Nephron progenitor cell (in vitro differentiated cells): ENCODE results near the gene IL17D.
A peak's percentile ranks its signal among the peaks of the same experiment; 100 is the strongest.

Source experiments
- DNase-seq: peaks from one replicate; pipeline ENCODE4 v3.0.0; 2021
- H3K27ac Mint-ChIP-seq: 2 replicates; pipeline ENCODE4 v1.8.0; 2021; ENCODE audit warnings: mild to moderate bottlenecking, moderate library complexity, mixed read lengths
- H3K27me3 Mint-ChIP-seq: 2 replicates; pipeline ENCODE4 v1.8.0; 2021; ENCODE audit warnings: mild to moderate bottlenecking, low read depth, mixed read lengths; ENCODE audit not compliant: poor library complexity
- H3K36me3 Mint-ChIP-seq: 2 replicates; pipeline ENCODE4 v1.8.0; 2021; ENCODE audit warnings: low read depth, mixed read lengths
- H3K4me1 Mint-ChIP-seq: 2 replicates; pipeline ENCODE4 v1.8.0; 2021; ENCODE audit warnings: mixed read lengths
- H3K4me3 Mint-ChIP-seq: 2 replicates; pipeline ENCODE4 v1.8.0; 2021; ENCODE audit warnings: mild to moderate bottlenecking, moderate library complexity, mixed read lengths
- H3K9me3 Mint-ChIP-seq: 2 replicates; pipeline ENCODE4 v1.8.0; 2021; ENCODE audit warnings: mild to moderate bottlenecking, moderate library complexity, mixed read lengths
- TF ChIP-seq, protein P1 (sequence below): fragments of 200-600 bp; sonication (generic); IDR thresholded peaks from 2 replicates; pipeline ENCODE4 v1.5.0; 2021; ENCODE audit warnings: antibody characterized with exemption

IL17D gene

DNA sequence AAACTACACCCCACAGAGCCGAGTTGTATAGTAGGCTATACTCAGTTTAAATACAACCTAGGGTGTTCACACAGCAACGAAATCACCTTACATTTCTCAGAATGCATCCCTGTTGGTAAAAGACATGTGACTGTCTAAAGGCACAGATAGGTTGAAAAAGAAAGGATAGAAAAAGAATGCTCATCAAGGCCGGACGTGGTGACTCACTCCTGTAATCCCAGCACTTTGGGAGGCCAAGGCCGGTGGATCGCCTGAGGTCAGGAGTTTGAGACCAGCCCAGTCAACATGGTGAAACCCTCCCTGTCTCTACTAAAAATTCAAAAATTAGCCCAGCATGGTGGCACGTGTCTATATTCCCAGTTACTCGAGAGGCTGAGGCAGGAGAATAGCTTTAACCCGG lies 3.8 kb upstream of the IL17D start:
- no peak overlapping the region for H3K4me3 Mint-ChIP-seq
- peaks cover 5% of the 10 kb centered on the region for H3K9me3 Mint-ChIP-seq
- H3K36me3 Mint-ChIP-seq: peaks cover 6% of the 10 kb centered on the region

DNA sequence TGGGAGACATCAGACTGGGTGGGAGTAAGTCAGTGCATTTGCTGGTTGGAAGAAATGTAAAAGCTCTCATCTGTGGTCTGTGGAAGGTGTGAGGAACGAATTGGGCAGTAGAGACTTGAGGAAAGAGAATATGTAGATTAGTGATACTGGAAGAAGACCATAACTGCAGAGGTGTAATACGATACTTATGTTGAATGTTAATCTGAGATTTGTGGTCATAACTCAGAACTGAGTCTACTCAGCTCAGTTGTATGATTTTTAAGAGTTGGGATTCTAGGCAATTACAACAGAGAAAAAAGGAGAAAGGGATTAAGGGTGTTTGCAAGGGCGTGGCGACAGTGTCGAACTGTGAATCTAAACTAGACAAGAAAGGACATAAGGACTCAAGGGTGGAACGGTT lies 3.2 kb upstream of the IL17D start:
- Mint-ChIP-seq H3K27me3 (peaks cover 75% of the 10 kb centered on the region), H3K9me3 (peaks cover 5% of the 10 kb centered on the region), H3K4me3 (no peak overlapping the region), H3K4me1 (peaks cover 13% of the 10 kb centered on the region), H3K36me3 (peaks cover 6% of the 10 kb centered on the region), H3K27ac (no peak overlapping the region)
- TF ChIP-seq, protein P1, sequence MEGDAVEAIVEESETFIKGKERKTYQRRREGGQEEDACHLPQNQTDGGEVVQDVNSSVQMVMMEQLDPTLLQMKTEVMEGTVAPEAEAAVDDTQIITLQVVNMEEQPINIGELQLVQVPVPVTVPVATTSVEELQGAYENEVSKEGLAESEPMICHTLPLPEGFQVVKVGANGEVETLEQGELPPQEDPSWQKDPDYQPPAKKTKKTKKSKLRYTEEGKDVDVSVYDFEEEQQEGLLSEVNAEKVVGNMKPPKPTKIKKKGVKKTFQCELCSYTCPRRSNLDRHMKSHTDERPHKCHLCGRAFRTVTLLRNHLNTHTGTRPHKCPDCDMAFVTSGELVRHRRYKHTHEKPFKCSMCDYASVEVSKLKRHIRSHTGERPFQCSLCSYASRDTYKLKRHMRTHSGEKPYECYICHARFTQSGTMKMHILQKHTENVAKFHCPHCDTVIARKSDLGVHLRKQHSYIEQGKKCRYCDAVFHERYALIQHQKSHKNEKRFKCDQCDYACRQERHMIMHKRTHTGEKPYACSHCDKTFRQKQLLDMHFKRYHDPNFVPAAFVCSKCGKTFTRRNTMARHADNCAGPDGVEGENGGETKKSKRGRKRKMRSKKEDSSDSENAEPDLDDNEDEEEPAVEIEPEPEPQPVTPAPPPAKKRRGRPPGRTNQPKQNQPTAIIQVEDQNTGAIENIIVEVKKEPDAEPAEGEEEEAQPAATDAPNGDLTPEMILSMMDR: no peak
- DNase-seq: no peak

More for the DNA sequence above, 3.8 kb upstream of the IL17D start:
- TF ChIP-seq, protein P1: no peak
- Mint-ChIP-seq H3K27ac (no peak overlapping the region), H3K4me1 (peaks cover 9% of the 10 kb centered on the region), H3K27me3 (peaks cover 70% of the 10 kb centered on the region)
- no peak for DNase-seq

DNA sequence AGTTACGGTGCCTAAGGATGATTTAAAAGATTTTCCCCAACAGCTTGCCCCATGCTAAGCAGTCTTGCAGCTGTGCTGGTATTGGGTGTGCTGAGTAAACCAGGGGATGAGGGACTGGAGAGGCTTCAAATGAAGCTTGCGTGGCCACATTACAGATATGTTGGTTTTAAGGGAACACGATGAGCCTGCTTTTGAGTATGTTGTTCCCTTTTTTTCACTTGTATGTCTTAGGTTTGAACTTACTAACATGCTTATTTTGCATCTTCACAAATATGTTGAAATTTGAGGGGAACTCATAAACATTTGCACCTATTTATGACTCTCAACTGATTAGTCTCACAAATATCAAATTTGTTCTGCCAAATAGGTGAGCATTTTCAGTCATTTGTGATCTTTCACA lies 2.0 kb upstream of the IL17D start:
- Mint-ChIP-seq H3K27ac (no peak overlapping the region), H3K4me3 (no peak overlapping the region), H3K9me3 (peaks cover 5% of the 10 kb centered on the region), H3K36me3 (peaks cover 6% of the 10 kb centered on the region), H3K27me3 (peaks cover 83% of the 10 kb centered on the region), H3K4me1 (peaks cover 13% of the 10 kb centered on the region)
- TF ChIP-seq, protein P1: no peak
- DNase-seq: no peak

DNA sequence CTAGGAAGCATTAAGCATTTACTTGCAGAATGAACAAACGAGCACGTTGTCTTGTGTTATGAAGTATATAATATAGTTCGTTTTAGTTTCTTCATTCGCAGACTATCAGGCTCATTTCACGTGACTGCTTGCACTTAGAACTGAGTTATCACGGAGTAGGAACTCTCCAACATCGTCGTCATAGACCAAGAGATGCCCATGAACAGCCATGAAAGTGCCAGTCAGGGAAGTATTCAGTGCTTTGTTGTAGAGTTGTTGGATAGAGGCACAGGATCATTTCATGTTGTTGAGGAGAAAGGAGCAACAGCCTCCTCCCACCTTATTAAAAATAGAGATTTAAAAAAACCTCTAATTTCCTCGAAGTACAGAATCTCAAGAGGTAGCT lies 977 bp upstream of the IL17D start:
- Mint-ChIP-seq H3K27ac (no peak overlapping the region), H3K36me3 (peaks cover 6% of the 10 kb centered on the region), H3K27me3 (peaks cover 84% of the 10 kb centered on the region), H3K4me1 (peaks cover 13% of the 10 kb centered on the region), H3K4me3 (peak overlapping the region; percentile 91), H3K9me3 (peaks cover 5% of the 10 kb centered on the region)
- TF ChIP-seq, protein P1: no peak
- no peak for DNase-seq

DNA sequence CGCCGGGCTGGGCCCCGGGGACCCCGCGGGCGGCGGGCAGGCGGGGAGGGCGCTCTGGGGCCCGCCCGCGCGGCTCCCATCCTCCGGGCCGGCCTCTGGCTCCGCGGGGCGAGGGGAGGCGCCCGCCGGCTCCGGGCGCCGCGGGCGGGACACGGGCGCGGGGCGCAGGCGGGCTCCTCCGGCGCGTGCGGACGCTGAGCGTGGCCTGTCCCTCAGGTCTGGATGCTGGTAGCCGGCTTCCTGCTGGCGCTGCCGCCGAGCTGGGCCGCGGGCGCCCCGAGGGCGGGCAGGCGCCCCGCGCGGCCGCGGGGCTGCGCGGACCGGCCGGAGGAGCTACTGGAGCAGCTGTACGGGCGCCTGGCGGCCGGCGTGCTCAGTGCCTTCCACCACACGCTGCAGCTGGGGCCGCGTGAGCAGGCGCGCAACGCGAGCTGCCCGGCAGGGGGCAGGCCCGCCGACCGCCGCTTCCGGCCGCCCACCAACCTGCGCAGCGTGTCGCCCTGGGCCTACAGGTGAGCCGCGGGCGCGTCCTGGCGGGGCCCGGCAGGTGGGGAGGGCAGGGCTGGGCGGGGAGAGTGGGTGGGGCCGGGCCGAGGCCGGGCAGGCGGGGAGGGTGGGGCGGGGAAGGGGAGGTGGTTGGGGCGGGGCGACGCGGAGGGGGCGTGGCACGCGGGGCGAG lies 420 bp downstream of the IL17D start:
- H3K27ac Mint-ChIP-seq: no peak overlapping the region
- TF ChIP-seq, protein P1: peak; percentile 23

DNA sequence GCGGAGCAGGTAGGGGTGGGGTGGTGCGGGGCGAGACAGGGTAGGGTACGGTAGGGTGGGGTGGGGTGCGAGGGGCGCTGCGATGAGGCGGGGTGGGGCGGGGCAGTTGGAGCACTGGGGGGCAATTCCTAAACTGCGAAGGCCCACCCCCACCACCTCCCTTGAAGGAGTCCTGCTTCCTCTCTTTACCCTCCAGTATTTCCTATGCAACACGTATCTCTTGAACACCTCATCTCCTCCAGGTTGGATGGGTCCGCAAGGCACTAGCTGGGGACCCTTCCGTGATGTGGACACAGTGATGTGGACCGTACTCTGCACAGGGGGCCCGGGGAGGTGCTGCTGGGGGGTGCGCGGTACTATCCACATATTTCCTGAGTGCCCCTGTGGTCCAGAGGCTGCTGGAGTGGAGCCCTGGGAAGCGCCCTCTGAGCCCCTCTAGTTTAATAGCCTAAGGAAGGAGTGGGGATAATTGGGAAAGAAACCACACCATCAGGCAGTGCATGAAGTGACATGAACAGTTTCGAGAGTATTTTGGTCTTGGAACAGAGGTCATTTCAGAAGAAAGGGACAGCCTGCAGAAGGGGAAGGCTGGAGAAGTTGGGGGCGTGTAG lies 1.1 kb downstream of the IL17D start:
- peaks cover 6% of the 10 kb centered on the region for H3K36me3 Mint-ChIP-seq
- H3K9me3 Mint-ChIP-seq: peaks cover 5% of the 10 kb centered on the region
- TF ChIP-seq, protein P1: no peak
- H3K27ac Mint-ChIP-seq: peak overlapping the region; percentile 2
- peak overlapping the region; percentile 81 for H3K4me3 Mint-ChIP-seq
- peaks cover 13% of the 10 kb centered on the region for H3K4me1 Mint-ChIP-seq
- H3K27me3 Mint-ChIP-seq: peaks cover 67% of the 10 kb centered on the region
- DNase-seq: no peak

More for the DNA sequence above, 420 bp downstream of the IL17D start:
- Mint-ChIP-seq H3K36me3 (peaks cover 6% of the 10 kb centered on the region), H3K27me3 (peaks cover 74% of the 10 kb centered on the region), H3K4me3 (peak overlapping the region; percentile 81), H3K4me1 (peaks cover 13% of the 10 kb centered on the region), H3K9me3 (peaks cover 5% of the 10 kb centered on the region)
- peak; percentile 81 for DNase-seq
